ENCODE measurements around the gene MAML3.

DNA sequence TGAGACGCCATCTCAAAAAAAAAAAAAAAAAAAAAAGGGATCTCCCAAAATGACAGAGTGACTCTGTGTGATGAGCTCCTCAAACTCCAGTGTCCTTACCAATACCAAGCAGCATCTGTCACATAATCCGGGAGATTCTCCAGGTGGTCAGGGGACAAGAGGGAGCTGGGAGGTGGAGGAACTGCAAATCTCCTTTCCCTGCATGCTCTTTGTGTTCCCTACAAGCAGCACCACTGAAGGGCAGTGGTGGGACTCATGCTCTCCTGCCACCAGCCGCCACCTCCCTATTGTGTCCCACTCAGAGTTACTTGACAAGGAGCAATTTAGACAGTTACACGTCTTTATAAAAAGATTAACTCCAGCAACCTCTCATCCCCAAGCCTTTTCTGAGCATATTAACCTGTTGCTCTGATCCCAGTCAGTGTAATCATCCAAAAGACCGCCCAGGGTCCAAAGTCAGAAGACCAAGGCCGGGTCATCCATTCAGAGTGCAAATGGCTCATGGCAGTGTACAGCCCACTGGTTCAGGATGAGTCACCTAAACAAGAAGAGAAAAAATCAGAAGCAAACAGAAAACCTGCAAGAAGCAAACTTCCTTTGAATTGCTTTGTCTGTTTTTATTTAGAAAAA lies 464.8 kb downstream of the MAML3 start:
- no peak for TF ChIP-seq POLR2AphosphoS5 (IDR thresholded peaks at IDR 0.05; ENCODE audit: low read depth)
- TF ChIP-seq, protein P1, sequence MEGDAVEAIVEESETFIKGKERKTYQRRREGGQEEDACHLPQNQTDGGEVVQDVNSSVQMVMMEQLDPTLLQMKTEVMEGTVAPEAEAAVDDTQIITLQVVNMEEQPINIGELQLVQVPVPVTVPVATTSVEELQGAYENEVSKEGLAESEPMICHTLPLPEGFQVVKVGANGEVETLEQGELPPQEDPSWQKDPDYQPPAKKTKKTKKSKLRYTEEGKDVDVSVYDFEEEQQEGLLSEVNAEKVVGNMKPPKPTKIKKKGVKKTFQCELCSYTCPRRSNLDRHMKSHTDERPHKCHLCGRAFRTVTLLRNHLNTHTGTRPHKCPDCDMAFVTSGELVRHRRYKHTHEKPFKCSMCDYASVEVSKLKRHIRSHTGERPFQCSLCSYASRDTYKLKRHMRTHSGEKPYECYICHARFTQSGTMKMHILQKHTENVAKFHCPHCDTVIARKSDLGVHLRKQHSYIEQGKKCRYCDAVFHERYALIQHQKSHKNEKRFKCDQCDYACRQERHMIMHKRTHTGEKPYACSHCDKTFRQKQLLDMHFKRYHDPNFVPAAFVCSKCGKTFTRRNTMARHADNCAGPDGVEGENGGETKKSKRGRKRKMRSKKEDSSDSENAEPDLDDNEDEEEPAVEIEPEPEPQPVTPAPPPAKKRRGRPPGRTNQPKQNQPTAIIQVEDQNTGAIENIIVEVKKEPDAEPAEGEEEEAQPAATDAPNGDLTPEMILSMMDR (IDR thresholded peaks at IDR 0.05; ENCODE audit: insufficient read depth, low read length): no peak

All from HL-60 (cell line).